BLaER1 (cell line): ENCODE results near the gene RRP15.

Experiments
- H3K27ac ChIP-seq: shearing (Covaris generic); formaldehyde crosslinking; 2 replicates; pipeline ENCODE4 v1.8.1; 2022
- H3K27me3 ChIP-seq: shearing (Covaris generic); formaldehyde crosslinking; 2 replicates; pipeline ENCODE4 v1.8.1; 2022
- H3K36me3 ChIP-seq: shearing (Covaris generic); formaldehyde crosslinking; 2 replicates; pipeline ENCODE4 v1.8.1; 2022
- H3K4me1 ChIP-seq: shearing (Covaris generic); formaldehyde crosslinking; 2 replicates; pipeline ENCODE4 v1.8.1; 2022
- H3K4me2 ChIP-seq: shearing (Covaris generic); formaldehyde crosslinking; 2 replicates; pipeline ENCODE4 v1.8.1; 2022
- H3K4me3 ChIP-seq: shearing (Covaris generic); formaldehyde crosslinking; 2 replicates; pipeline ENCODE4 v1.8.1; 2022
- H3K9ac ChIP-seq: shearing (Covaris generic); formaldehyde crosslinking; 2 replicates; pipeline ENCODE4 v1.8.1; 2022
- H3K9me3 ChIP-seq: shearing (Covaris generic); formaldehyde crosslinking; 2 replicates; pipeline ENCODE4 v1.8.1; 2022
- H4K20me1 ChIP-seq: shearing (Covaris generic); formaldehyde crosslinking; 2 replicates; pipeline ENCODE4 v1.8.1; 2022
- Cebpa-rat ChIP-seq: shearing (Covaris generic); IDR thresholded peaks from 2 replicates; pipeline ENCODE4 v1.8.1; 2022

Gene RRP15, protein sequence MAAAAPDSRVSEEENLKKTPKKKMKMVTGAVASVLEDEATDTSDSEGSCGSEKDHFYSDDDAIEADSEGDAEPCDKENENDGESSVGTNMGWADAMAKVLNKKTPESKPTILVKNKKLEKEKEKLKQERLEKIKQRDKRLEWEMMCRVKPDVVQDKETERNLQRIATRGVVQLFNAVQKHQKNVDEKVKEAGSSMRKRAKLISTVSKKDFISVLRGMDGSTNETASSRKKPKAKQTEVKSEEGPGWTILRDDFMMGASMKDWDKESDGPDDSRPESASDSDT

DNA sequence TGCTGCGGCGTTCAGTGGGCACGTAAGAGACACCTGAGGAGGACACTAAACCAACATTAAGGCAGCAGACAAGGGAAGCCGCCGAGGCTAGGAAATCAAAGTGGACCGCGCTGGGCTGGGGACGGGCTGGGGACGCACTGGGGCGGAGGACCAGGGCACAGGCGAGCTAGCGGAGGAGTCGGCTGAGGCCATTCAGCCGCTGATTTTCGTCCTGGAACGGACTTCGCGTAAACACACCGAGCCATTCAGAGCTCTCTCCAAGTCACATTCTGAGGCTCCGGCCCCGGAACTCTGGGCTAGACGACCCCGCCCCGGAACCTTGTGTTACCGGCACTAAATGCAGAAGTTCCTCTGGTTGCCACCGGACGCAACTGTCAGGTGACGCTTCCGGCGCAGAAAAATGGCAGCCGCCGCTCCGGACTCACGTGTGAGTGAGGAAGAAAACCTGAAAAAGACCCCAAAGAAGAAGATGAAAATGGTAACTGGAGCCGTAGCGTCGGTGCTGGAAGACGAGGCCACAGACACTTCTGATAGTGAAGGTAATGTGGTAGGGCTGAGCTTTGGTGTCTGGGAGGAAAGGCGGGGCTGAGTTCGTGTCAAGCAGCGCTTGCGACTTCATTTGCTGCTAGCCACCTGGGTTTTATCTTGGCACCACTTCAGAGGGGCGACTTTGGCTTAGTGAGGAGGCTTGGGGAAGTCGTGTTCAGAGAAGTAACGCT lies at the start of gene RRP15:
RRP15 (plus strand) TSS at position 377 of the 719 bp plus-strand sequence; CDS start at position 401, 24 bp downstream.
- Histone ChIP-seq H3K4me3 (peak within 1 kb of the TSS; percentile 87), H3K27me3 (no peaks in the 10 kb centered on the region), H3K4me1 (peaks cover 26% of the 10 kb centered on the region), H3K9ac (peak within 1 kb of the TSS; percentile 86), H3K27ac (peak within 1 kb of the TSS; percentile 89), H3K9me3 (no peaks in the 10 kb centered on the region), H4K20me1 (peaks cover 17% of the 10 kb centered on the region; the same call in 1 of the 2 replicates), H3K4me2 (peak within 1 kb of the TSS; percentile 85), H3K36me3 (no peaks in the 10 kb centered on the region)
- no peak for TF ChIP-seq Cebpa-rat

DNA sequence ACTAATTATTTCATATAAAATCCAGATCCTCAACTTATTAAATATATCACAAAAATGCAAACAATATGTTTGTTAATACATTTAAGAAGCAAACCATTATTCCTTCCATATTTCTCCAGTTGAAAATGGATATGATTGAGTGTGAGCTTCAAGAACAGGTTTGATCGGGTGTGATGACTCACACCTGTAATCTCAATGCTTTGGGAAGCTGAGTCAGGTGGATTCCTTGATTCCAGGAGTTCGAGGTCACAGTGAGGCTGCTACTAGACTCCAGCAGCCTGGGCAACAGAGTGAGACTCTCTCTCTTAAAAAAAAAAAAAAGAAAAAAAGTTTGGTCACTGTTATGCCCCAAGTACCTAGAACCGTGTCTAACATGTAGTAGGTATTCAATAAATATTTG lies 42.9 kb upstream of the RRP15 start:
- H3K4me2 ChIP-seq, result no peak overlapping the region

DNA sequence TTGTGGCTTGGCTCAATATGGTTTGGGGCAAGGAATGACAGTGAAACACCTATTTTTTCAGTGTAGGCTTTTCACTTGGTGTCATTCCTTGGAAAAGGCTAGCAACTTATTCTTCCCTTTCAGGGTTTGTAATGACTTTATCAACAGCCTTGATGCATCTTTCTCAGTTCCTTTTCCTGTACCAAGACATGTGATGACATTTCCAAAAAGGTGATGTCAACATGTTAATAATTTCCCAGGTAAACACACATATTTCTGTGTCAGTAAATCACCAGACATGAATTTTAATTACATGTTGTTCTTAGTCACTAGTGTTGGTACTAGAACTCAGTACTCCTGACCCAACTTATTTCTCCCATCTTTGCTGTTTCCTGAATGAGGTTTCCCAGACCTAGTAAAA lies 37.8 kb upstream of the RRP15 start:
- H3K36me3 ChIP-seq, result no peaks in the 10 kb centered on the region
- no peaks in the 10 kb centered on the region for H3K27me3 ChIP-seq

More for the DNA sequence above, 42.9 kb upstream of the RRP15 start:
- no peak overlapping the region for H3K4me3 ChIP-seq
- H4K20me1 ChIP-seq, result no peaks in the 10 kb centered on the region
- no peaks in the 10 kb centered on the region for H3K4me1 ChIP-seq
- TF ChIP-seq Cebpa-rat, result no peak
- H3K27ac ChIP-seq, result no peak overlapping the region
- H3K36me3 ChIP-seq, result no peaks in the 10 kb centered on the region
- no peaks in the 10 kb centered on the region for H3K27me3 ChIP-seq
- no peak overlapping the region for H3K9ac ChIP-seq
- H3K9me3 ChIP-seq, result no peaks in the 10 kb centered on the region

DNA sequence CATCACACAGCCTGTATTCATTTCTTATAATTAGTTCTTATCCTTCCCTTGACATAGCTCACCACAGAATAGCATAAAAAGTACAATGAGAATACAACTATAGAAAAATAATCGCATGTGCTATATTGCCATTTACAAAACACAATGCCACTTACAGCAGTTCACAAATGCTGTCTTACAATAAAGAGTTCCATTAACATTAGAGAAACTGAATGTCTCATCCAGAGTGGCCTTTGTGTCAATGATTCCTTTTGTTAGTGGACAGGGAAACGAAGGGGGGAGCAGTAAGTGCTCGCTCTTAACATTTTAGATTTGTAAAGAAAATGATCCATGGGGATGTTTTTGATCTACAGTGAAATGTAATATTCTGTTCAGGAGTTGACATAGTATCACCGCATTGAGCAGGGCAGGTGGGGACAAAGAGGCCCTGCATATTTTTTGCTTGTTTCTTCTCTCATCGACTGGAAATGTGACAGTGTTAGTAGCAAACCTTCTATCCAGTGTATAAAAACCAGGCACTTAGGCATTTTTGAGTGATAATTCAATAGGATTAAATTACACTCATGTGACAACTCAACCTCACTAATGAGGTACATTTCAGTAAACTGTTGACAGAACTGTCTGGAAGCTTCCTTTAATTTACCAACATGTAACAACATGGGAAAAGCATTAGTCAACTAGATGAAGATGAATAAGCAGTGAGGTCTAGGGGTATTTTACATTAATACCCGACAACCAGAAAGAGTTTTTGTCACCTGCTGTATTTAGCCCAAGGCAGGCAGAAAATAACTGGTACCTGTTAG lies 35.6 kb upstream of the RRP15 start:
- no peaks in the 10 kb centered on the region for H3K27me3 ChIP-seq

More for the DNA sequence above, 37.8 kb upstream of the RRP15 start:
- Histone ChIP-seq H3K4me2 (no peak overlapping the region), H3K4me1 (no peaks in the 10 kb centered on the region), H3K4me3 (no peak overlapping the region), H4K20me1 (no peaks in the 10 kb centered on the region), H3K9me3 (no peaks in the 10 kb centered on the region), H3K27ac (no peak overlapping the region), H3K9ac (no peak overlapping the region)
- no peak for TF ChIP-seq Cebpa-rat

DNA sequence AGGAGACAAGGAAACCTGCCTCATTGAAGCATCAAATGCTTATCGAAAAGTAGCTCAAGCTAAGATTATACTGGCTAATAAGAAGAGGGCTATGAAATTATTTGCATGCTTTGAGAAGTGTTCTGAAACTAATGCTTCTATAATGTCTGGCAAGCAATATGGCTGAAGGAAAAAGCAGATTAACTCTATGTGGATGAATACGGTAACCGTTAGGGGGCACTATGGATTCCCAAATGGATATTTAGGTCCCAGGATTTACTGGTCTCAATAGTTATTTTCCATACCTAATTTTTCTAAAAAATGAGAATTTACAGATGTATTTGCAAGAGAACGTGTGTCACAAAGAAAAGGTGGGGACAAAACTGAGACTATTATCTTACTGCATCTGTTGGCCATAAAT lies 34.6 kb upstream of the RRP15 start:
- no peak for TF ChIP-seq Cebpa-rat
- no peaks in the 10 kb centered on the region for H4K20me1 ChIP-seq
- no peaks in the 10 kb centered on the region for H3K36me3 ChIP-seq
- no peaks in the 10 kb centered on the region for H3K27me3 ChIP-seq
- no peak overlapping the region for H3K4me2 ChIP-seq
- no peak overlapping the region for H3K27ac ChIP-seq
- H3K9ac ChIP-seq, result no peak overlapping the region
- no peak overlapping the region for H3K4me3 ChIP-seq
- peaks cover 7% of the 10 kb centered on the region; the same call in 1 of the 2 replicates for H3K4me1 ChIP-seq
- no peaks in the 10 kb centered on the region for H3K9me3 ChIP-seq

More for the DNA sequence above, 35.6 kb upstream of the RRP15 start:
- H3K4me3 ChIP-seq, result no peak overlapping the region
- H3K4me1 ChIP-seq, result peaks cover 6% of the 10 kb centered on the region; the same call in 1 of the 2 replicates
- no peaks in the 10 kb centered on the region for H3K9me3 ChIP-seq
- H3K9ac ChIP-seq, result no peak overlapping the region
- no peaks in the 10 kb centered on the region for H3K36me3 ChIP-seq
- no peak overlapping the region for H3K4me2 ChIP-seq
- H4K20me1 ChIP-seq, result no peaks in the 10 kb centered on the region
- no peak for TF ChIP-seq Cebpa-rat
- H3K27ac ChIP-seq, result no peak overlapping the region

DNA sequence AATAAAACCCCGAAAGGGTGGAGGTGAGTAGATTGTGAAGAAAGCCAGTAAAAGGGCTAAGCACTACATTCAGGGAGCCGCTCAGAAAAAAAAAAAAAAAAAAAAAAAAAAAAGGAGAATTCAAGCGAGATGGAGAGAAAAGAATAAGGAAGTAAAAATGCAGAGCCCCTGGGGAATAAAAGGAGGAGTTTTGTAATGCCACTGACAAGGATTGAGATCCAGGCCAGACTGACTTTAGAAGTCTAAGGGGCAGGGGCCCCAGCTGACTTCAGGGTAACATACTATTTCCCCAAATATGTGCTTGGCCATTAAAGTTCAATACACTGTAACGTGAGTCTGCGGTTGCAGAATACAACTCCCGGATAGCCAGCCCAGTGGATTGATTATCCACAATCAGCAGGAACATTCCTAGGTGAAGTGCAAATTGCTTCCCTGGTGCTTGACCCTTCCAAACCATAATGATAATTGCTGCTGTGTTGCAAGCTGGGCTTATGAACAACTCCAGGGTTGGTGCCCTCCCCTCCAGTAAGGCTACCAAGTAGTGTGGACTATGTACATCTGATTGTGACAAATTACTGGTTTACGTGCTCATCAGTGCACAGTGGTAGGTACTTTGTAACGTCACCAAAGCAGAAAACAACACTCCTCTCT lies 30.7 kb upstream of the RRP15 start:
- H3K9me3 ChIP-seq, result no peaks in the 10 kb centered on the region
- H3K4me3 ChIP-seq, result no peak overlapping the region
- H3K4me2 ChIP-seq, result no peak overlapping the region
- no peaks in the 10 kb centered on the region for H3K27me3 ChIP-seq
- no peaks in the 10 kb centered on the region for H3K36me3 ChIP-seq
- H4K20me1 ChIP-seq, result no peaks in the 10 kb centered on the region
- H3K4me1 ChIP-seq, result peaks cover 7% of the 10 kb centered on the region; the same call in 1 of the 2 replicates
- no peak overlapping the region for H3K27ac ChIP-seq
- no peak overlapping the region for H3K9ac ChIP-seq
- no peak for TF ChIP-seq Cebpa-rat

DNA sequence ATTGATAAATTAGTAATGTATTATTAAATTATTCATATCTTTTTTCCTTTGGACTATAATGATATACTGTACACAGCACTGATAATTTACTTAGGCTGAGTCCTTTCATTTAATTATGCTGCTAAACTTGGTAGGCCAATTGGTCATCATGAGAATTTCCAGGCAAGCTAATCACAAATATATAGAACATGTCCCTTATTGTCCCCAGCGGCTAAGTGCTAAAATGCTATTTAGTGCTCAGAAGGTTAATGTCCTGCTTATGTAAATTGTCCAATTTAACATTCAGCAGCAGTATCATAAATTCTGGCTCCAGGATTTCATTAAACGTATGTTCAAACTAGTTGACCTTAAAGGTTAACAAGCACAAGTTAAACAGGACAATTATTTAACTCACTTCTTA lies 30.0 kb upstream of the RRP15 start:
- Histone ChIP-seq H3K27ac (no peak overlapping the region), H3K4me2 (no peak overlapping the region), H3K27me3 (no peaks in the 10 kb centered on the region), H3K4me1 (peaks cover 7% of the 10 kb centered on the region; the same call in 1 of the 2 replicates), H3K36me3 (no peaks in the 10 kb centered on the region), H3K4me3 (no peak overlapping the region), H3K9me3 (no peaks in the 10 kb centered on the region), H4K20me1 (no peaks in the 10 kb centered on the region), H3K9ac (no peak overlapping the region)
- no peak for TF ChIP-seq Cebpa-rat

DNA sequence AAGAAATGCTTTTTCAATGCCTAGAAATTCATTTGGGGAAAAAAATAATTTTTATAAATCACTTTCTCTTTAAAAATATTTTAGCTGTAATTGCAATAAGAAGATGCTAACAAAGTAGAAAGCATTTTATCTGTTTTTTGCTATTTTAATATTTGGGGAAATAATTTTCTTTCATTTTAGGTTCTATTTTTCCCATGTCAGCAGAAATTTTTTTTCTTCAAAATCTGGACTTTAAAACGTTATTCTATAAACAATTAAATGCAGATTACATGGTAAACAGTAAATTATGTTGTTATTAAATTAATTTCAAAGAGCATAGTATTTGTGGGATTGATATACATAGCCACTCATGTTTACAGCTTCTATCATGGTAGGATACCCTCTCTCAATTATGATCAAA lies 27.7 kb upstream of the RRP15 start:
- Histone ChIP-seq H3K4me3 (no peak overlapping the region), H3K27ac (no peak overlapping the region), H4K20me1 (no peaks in the 10 kb centered on the region), H3K27me3 (no peaks in the 10 kb centered on the region), H3K4me2 (no peak overlapping the region), H3K9ac (no peak overlapping the region), H3K4me1 (peaks cover 7% of the 10 kb centered on the region; the same call in 1 of the 2 replicates), H3K9me3 (no peaks in the 10 kb centered on the region), H3K36me3 (no peaks in the 10 kb centered on the region)
- TF ChIP-seq Cebpa-rat, result no peak

DNA sequence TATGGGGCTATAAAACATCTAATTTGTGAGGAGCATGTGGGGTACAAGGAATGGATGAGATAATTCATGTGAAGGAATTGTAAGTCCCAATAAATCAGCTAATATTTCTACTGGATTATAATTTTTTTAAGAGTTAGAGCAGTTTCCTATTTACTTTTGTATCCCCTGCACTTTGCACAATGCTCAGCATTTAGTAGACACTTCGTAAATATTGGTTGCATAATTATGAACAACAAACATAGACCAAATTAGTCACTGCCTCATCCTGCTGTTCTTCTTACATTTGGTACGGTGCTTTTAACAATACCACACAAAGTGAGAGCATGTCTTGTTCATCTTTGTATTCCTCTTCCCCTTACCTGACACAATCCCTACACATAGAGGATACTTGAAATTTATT lies 27.1 kb upstream of the RRP15 start:
- no peak overlapping the region for H3K4me2 ChIP-seq
- H3K4me3 ChIP-seq, result no peak overlapping the region
- no peaks in the 10 kb centered on the region for H3K27me3 ChIP-seq
- TF ChIP-seq Cebpa-rat, result no peak
- peaks cover 7% of the 10 kb centered on the region; the same call in 1 of the 2 replicates for H3K4me1 ChIP-seq
- H4K20me1 ChIP-seq, result no peaks in the 10 kb centered on the region
- no peaks in the 10 kb centered on the region for H3K36me3 ChIP-seq
- H3K9ac ChIP-seq, result no peak overlapping the region
- H3K9me3 ChIP-seq, result no peaks in the 10 kb centered on the region
- H3K27ac ChIP-seq, result no peak overlapping the region
